ENCODE measurements around the gene TENM3.

The TENM3 gene

DNA sequence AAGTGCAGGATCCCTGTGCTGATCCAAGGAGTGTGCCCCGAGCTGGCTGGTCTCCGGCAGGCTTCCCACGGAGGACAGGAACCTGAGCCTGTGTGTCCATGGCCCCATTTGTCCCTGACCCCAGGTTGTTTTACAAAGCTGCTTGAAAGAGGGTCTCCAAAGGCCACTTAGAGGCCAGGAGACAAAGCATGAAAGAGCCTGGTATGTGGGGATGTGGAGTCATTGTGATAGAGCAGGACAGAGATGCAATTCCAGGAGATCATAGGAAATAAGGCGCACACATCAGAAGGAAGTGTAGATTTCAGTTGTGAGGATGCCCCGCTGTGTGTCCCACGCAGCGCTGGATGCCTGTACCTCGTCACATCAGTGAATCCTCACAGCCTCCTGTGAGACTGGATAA lies 48.0 kb downstream of the TENM3 start:
- no peak for DNase-seq (ENCODE audit: low spot score)

DNA sequence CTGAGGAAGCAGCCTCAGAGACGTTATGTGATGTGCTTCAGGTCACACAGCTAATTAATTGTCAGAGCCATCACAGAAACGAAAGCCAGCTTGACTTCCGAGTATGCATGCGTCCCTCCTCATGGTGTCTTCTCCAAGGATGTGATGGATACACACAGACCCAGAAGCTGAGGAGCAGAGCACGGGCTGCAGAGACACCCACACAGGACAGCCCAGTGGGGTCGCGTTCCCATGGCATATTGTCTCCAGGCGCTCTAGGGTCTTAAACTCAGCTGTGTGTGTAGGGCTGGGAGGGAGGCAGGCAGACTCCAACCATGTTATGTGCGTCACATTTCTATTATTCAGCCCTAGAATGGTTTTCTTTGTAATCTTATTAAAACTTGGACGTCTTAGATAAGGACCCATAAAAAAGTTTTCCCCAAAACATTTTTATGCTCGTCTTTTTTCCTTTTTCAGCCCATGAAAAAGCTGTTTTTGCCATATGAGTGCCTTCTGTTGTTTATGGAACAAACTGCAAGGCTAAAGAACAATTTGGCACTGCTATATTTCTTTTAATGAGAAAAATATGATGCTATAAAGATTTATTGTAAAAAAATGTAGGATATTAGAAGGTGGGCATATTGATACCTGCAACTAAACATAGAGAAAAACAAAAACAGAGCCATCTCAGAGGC lies 48.5 kb downstream of the TENM3 start:
- no peak for DNase-seq (ENCODE audit: low spot score)

DNA sequence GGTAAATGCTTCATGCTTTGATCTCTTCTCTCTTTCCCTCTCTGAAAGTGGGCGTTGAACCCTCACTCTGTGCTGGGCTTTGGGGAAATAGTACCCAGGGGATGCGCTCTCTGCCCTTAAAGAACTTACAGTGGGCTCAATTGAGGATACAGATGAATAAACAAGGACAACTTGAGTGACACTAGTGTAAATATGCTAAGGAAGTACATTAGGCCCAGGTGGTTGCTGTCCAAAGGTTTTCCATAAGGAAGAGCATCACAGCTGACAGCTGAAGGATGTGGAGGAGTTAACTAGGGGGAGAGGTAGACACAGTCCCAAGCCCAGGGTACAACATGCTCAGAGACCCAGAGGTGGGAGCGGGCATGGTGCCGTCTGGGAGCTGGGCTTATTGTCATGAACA lies 49.4 kb downstream of the TENM3 start:
- no peak for DNase-seq (ENCODE audit: low spot score)

DNA sequence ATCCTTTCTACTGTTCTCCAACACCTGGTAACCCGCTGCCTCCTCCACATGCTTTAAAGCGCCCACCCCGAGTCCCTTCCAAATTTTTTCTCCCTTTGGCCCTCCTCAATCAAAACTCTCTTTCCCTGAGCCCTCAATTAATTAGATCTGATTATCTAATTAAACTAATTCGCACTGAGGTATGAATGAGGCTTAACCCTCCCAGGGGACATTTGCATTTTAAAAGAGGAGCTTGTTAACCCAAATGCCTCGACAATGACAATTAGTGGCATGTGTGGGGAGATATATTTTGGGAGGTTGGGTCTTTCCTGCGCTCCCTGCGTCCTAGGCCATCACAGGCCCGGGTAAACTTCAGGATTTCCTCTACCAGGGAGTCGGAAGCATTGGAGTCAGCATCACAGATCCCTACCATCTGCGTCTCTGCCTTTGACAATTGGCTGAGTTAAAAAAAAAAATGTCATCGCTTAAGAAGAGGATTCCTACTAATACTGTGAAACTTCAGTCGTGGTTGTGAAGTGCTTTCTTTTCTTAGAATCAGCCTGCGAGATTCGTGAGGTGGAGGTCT lies 50.6 kb downstream of the TENM3 start:
- DNase-seq (ENCODE audit: low spot score), result no peak

- DNase-seq (ENCODE audit: low spot score), result no peak
Observed at GRCh38 chr4:182294451-182294850, 51.2 kb downstream of the TENM3 start.

DNA sequence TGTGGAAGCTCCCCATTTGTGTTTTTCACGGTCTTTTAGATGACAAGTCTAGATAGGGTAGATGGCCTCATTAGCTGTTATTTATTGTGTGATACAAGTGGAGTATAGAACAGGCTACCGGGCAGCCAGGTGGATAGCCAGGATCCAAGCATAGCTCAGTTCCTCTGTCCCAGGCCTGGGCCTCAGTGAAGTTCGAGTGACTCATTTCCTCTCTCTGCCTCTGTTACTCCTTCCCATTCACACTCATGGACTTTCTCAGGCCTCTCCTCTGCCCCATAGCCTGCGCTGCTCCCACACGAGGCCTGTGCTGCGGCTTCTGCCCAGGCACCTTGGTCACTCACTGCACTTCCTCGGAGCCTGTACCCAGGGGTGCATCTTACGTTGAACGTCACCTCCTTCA lies 54.5 kb downstream of the TENM3 start:
- no peak for DNase-seq (ENCODE audit: low spot score)

DNA sequence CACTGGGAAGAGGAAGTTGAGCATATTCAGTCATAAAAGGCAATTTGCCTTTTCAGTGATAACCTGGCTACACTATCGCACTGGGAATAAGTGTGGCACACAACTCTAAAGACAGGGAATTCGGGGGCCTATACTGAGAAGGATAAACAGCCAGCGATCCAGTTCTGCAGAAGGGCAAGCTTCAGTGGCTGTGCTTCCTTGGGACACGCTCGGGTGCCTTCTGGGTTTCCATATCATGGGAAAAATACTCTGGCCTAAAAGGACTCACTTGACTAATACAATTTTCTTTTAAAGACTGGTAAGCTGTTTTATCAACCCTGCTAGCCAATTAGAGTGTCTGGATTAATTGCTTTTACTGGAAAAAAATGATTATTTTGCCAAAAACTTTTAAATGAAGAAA lies 58.5 kb downstream of the TENM3 start:
- DNase-seq (ENCODE audit: low spot score), result no peak

DNA sequence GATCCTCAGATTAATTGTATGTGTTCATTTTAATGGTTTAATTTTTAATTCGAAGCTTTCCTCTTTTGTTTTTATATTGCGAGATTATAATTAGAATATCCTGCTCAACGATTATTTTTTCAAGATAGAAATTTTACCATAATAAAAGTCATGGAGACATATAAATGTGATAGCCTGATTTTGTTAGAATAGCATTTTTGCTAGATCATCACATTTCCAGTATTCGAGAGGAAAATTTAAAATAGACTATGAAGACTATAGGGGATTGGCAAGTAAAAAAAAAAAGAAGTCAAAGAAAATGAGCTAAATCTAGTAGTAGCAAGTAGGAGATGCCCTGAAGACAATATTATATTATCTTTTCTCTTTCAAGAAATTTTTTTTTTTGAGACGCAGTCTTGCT lies 60.6 kb downstream of the TENM3 start:
- no peak for DNase-seq (ENCODE audit: low spot score)

DNA sequence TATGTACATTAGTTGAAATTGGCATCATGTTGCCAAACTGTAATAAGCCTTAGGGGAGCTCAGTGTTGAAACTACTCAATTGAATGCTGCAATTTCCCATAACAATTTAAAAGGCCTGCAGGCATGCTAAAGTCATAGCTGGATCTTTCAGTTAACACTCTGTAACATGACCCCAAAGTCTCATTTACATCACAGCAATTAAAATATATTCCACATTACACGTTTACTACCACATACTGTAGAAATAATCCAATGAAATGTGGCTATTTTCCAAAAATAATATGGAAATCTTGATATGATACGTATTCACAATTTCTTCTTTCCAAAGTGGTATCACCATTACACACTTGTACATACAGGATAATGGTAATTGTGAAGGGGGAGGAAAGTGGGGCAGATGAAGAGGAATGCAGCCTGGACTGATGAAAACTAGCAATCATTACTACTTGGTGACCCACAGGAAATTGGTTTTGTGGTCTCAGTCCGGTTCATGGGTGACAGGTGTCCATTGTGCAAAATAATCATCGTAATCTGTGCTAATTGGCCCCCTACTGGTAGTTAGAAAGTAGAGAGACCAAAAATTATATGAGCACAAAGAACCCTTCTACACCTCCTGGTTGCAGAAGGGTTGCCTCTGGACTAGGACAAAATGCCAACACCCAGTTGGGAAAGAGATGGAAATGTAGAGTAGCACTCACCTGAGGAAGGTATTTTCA lies 63.7 kb downstream of the TENM3 start:
- no peak for DNase-seq (ENCODE audit: low spot score)

DNA sequence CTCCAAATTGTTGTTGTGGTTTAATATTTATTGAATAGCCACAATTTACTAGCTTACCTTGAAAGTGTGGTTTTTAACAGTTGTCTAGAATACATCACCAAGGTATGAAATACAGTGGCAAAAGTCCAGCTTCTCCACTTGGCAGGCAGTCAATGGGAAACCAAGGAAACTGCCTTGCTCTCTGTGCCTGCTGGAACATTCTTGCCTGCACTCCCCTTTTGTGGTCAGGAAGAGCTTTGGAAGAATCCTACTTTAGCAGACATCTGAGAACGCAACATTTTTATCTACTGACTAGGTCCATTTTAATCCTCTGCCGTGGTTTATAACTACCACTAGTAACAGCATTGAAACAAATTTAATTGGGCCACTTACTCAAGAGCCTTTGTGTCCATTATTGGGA lies 64.5 kb downstream of the TENM3 start:
- no peak for DNase-seq (ENCODE audit: low spot score)

GRCh38 chr4:182309877-182310276 lies 66.7 kb downstream of the TENM3 start:
- no peak for DNase-seq (ENCODE audit: low spot score)

- no peak for DNase-seq (ENCODE audit: low spot score)
Observed at GRCh38 chr4:182310316-182310715, 67.1 kb downstream of the TENM3 start.

DNA sequence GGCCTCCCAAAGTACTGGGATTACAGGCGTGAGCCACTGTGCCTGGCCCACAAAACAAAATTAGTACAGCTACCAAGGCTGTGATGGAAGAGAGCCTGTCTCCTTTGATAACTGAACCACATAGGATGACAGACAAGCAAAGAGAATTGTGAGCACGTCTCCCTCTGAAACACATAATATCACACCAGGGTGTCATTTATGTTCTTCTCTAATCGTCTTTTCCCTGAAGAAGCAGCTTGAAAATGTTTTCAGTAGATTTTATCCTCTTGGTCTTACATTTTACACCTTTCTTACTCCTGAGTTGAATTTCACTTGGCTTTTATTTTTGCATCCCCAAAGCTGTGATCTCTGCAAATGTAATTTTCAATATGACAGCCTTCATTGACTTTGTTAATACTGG lies 67.8 kb downstream of the TENM3 start:
- DNase-seq (ENCODE audit: low spot score), result no peak

GRCh38 chr4:182314537-182314936 lies 71.3 kb downstream of the TENM3 start:
- no peak for DNase-seq (ENCODE audit: low spot score)

- no peak for DNase-seq (ENCODE audit: low spot score)
Observed at GRCh38 chr4:182318256-182318655, 75.1 kb downstream of the TENM3 start.

DNA sequence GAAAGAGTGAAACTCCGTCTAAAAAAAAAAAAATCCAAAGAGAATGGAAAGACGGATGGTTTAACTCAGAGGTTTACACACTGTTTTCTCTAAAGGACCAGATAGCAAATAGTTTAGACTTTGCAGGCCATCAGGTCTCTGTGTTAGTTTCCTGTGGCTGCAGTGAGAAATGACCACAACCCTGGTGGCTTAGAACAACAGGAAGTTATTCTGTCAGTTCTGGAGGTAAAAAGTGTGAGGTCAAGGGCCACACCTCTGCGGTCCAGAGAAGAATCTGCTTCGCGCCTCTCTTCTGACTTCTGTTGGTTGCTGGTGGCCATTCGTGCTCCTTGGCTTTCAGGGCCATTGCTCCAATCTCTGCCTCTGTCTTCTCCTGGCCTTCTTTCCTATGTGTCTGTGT lies 76.9 kb downstream of the TENM3 start:
- DNase-seq (ENCODE audit: low spot score), result no peak

GRCh38 chr4:182320580-182320979 lies 77.4 kb downstream of the TENM3 start:
- no peak for DNase-seq (ENCODE audit: low spot score)

DNA sequence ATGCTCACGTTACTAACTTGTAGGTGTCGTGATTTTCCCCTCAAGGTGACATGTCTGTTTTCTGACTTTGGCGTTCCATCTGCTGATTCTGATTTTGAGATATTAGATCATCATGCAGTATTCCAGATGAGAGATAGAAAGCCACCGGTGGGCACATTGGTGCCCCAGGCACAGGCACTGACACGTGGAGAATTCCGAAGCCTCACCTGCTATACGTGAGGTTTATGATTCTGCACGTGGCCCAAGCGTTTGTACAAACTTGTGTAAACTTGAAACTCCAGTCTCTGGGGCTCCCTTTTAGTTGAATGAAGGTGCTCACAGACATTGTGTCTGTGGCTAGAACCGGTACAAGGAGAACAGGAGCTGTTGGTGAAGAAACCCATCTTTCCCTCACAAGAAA lies 81.1 kb downstream of the TENM3 start:
- no peak for DNase-seq (ENCODE audit: low spot score)

- DNase-seq (ENCODE audit: low spot score), result no peak
Observed at GRCh38 chr4:182325397-182325796, 82.2 kb downstream of the TENM3 start.

DNA sequence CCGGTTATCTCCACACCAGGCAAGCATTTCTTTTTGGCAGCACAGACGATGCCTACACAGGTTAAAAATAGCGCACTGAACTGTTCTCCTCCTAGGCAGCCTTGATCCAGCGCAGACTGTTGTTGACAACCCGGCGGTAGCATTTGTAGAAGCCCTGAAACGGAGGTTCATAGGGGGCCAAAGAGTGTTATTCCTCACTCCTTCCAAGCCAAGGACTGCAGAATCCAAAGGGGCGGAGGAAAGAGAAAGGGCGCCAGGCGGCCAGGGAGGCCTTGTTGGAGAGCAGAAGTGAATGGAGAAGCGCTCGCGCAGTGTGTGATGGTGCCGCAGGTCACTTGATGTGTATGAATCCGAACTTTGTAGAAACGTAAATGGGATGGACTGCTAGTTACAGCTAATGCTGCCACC lies 82.7 kb downstream of the TENM3 start:
- DNase-seq (ENCODE audit: low spot score), result no peak

DNA sequence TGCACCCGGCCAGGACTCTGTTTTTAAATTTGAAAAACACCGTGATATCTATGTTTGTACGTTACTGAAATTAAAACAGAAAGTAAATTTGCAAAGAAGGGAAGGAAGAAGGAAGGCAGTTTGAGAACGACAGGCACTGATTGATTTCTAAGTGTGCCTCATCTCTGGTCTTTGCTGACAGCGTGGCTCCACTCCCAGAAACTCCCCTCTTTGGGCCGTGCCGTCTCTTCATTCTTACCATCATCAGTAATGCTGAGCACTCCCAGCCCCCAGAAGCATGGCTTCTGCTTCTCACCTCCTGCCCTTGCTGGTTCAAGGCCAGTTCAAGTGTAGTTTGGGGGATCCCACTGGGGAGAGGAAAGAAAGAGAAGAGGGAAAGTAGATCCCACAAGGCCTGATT lies 85.3 kb downstream of the TENM3 start:
- no peak for DNase-seq (ENCODE audit: low spot score)

DNA sequence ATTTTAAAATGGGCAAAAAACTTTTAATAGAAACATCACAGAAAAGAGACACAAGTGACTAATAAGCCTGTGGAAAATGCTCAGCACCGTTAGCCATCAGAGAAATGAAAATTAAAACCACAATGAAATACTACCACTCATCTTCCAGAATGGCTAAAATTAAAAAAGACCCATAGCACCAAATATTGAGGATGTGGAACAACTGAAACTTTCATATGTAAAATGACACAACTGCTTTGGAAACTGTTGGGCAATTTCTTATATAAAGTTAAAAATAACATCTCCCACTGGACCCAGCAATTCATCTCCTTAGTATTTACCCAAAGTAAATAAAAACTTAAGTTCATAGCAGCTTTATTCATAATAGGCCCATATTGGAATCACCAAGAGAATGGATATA lies 94.2 kb downstream of the TENM3 start:
- DNase-seq (ENCODE audit: low spot score), result no peak

DNA sequence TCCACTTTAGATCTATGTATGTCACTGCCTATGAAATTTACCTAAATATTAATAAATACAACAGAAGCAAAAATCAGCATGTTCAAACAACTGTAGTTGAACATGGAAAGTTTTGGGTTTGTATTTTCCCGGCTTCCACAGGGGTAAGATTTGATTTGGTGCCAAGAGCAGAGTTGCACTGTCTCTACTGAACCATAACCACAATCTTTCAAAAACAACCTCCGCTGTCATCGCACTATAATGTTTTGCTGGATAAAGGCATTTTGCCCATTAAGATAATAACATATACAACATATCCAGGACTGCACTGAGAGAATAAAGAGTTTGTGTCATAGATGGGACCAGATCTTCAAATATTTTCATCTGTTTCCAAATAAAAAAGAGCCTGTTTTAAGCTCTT lies 94.9 kb downstream of the TENM3 start:
- no peak for DNase-seq (ENCODE audit: low spot score)

- no peak for DNase-seq (ENCODE audit: low spot score)
Observed at GRCh38 chr4:182338746-182339145, 95.5 kb downstream of the TENM3 start.
